ENCODE measurements around the gene IGIP. TPM values are rescaled to one million over a fixed set of nuclear protein-coding genes. Genes with fewer than 3 reads are reported as not detected.
A peak's percentile ranks its signal among the peaks of the same experiment; 100 is the strongest.

IGIP gene
- total RNA-seq, 1 donor from 2014 or later = 2.6 TPM

DNA sequence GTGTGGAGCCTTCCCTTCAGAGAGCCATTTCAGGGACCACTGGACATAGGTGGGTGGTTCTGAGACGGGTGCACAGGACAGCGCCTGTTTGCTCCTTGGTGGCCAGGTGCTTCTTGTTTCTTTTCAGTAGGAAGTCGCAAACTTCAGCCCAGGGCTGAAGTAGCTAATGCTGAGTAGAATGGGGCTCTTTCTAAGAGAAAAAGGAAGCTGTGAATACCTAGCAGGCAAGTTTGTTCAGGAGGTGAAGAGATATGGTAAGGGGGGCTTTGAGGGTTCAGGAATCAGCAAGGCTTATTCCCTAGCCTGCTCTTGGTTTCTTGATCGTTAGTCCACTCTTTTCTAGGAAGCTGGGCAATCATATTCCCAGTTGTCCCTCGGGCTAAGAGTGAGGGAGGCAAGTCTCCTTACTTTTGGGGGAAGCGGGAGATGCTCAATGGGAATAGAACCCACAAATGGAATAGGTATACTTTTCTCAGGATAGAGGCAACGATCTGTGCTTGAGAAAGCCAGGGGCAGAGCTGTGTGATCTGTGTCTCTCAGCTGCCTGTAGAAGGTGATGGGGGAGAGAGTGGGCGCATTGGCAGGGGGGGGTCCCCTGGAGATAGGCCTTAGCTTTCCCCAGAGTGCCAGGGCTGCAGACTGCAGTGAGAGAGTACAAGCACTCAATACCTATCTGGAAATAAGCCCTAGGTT lies 13.7 kb upstream of the IGIP start:
- ATAC-seq = no peak

DNA sequence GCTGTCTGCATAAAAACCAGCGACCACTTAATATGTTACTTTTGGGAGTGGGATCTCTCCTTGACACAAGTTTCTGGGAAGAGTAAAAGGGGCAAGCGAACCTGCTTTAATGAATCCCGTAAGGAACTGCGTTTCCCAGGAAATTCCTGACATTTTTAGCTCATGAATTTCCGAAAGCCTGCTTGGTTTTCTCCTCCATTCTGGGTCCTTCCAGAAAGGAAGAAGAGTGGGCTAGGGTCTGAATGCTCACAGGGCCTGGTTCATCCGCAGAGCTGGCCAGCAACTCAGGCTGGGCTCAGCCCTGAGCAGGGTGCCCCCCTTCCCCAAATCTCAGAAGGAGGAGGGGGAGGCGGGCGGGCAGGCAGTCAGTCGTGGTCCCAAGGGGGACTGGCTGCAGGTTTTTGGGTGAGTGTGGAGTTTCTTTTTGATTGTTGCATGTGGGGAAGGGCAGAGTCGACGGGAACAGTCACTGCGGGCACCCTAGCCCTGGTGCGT lies 13.0 kb upstream of the IGIP start:
- no peak for ATAC-seq

DNA sequence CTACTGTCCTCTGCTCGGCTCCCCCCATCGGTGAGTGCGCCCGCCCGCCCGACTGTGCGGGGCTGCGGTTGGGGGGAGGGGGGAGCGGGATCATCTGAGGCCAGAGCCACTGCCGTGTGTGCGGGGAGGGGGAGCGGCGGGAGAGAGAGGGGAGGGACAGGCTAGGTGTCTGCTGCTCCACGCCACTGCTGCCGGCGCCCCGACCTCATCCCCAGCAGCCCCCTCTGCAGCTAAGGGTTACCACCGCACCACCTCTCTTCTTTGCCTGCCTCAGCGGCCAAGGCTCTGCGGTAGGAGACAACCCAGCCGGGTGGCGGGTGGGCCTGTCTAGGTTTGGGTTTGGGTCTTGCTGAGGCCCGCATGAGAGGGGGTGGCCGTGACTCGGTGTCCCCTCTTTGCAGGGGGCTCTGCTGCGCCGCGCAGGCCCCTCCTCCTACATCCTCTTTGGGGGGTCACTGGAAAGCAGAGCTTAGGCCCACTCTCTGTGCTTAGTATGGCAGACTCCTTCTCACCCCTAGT lies 12.5 kb upstream of the IGIP start:
- peak; percentile 16 for ATAC-seq

DNA sequence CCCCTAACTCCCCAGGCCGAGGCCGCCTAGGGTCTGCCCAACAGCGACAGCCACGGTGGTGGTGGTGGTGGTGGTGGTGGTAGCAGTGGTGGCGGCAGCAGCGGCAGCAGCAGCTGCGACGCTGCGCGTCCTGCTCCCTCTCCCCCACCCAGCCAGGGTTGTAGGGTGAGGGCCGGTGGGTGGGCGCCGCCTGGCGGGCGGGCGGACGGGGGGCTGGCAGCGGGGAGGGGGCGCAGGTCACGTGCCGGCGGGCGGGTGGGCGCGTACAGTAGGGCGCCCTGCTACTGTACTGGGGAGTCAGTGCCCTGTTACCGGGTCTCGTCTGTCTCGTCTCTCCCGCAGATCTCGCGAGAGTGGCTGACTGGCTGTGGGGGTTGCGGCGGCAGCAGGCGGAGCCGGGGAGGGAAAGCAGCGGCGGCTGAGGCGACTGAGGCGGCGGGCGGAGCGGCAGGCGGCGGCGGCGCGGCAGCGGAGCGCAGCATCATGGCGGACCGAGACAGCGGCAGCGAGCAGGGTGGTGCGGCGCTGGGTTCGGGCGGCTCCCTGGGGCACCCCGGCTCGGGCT lies 12.0 kb upstream of the IGIP start, which contains the start of gene PURA:
TSS of gene PURA (plus strand) at position 411 of the 565 bp plus-strand sequence. CDS start at position 484, 73 bp downstream.
- ATAC-seq = peak; percentile 96

DNA sequence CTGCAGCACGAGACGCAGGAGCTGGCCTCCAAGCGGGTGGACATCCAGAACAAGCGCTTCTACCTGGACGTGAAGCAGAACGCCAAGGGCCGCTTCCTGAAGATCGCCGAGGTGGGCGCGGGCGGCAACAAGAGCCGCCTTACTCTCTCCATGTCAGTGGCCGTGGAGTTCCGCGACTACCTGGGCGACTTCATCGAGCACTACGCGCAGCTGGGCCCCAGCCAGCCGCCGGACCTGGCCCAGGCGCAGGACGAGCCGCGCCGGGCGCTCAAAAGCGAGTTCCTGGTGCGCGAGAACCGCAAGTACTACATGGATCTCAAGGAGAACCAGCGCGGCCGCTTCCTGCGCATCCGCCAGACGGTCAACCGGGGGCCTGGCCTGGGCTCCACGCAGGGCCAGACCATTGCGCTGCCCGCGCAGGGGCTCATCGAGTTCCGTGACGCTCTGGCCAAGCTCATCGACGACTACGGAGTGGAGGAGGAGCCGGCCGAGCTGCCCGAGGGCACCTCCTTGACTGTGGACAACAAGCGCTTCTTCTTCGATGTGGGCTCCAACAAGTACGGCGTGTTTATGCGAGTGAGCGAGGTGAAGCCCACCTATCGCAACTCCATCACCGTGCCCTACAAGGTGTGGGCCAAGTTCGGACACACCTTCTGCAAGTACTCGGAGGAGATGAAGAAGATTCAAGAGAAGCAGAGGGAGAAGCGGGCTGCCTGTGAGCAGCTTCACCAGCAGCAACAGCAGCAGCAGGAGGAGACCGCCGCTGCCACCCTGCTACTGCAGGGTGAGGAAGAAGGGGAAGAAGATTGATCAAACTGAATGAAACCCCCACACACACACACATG lies 11.2 kb upstream of the IGIP start:
- peak; percentile 68 for ATAC-seq

DNA sequence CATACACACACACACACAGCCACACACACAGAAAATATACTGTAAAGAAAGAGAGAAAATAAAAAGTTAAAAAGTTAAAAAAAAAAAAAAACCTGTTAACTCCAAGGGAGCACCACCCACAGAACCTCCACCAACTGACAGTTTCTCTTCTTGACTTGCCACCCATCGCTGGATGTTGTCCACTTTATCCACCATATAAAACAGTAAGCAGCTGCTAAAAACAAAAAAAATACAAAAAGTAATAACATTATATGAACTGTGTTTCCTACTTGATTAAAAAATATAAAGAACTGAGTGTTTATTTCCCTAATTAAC lies 10.6 kb upstream of the IGIP start:
- ATAC-seq = no peak

DNA sequence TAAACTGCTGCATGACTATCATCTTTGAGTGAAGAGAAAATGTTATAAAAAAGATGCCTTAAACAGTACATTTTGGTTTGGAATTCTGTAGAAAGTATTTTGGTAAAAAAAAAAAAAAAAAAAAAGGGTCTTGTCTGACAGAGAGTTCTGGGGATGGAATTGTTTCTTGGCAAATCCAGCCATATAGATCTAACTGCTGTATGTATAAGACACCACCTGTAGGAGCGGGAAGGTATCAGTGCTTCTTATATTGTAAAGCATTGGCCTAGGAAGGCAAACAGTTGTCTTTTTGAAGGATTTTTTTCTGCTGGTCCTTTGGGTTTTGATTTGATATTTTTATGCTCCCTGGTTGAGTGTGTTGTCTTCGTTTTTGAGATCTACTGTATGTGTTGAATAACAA lies 9.0 kb upstream of the IGIP start:
- ATAC-seq = no peak

DNA sequence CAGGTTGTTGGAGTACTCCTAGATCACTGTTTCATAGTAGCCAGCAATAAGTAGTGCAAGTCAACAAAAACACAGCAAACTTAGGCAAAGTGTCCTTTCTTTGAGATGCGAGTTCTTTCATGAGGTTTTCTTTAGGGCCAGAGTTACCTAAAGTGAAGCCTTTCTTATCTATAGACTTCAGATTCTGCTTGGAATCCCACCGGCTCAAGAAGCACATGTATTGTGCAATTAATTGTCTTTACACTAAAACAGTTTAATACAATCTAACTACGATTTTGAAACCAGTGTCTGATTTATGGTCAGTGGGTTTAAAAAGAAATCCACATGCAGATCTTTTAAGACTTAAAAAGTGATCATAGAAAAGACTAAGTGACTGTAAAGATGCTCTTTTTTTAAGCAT lies 8.2 kb upstream of the IGIP start:
- ATAC-seq = no peak

DNA sequence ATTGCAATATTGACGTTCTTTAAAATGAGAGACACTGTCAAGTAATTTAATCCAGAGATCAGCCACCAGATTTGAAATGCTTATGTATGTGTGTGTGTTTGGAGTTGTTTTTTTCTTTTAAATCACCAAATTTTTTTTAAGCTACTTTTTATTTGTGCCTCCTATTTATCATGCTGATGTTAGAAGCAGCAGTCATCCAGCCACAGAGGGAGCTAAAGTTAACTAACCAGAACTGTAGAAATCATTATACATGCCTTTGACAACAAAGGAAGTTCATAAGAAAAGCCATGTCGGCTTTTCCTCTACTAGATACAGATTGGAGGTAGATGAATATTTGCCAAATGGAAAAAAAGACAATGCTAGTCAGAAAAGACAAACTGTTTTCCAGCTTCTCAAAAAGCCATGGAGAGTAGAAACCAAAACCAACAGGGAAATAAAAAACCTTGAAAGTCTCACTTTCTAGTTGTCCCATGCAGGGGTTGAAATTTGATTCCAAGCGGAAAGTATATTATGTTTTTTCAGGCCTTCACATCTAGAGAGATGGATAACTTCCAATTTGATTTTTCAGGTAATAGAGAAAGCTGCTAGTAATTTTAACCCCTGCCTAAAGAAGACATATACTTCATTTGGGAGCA lies 7.3 kb upstream of the IGIP start:
- ATAC-seq = no peak

DNA sequence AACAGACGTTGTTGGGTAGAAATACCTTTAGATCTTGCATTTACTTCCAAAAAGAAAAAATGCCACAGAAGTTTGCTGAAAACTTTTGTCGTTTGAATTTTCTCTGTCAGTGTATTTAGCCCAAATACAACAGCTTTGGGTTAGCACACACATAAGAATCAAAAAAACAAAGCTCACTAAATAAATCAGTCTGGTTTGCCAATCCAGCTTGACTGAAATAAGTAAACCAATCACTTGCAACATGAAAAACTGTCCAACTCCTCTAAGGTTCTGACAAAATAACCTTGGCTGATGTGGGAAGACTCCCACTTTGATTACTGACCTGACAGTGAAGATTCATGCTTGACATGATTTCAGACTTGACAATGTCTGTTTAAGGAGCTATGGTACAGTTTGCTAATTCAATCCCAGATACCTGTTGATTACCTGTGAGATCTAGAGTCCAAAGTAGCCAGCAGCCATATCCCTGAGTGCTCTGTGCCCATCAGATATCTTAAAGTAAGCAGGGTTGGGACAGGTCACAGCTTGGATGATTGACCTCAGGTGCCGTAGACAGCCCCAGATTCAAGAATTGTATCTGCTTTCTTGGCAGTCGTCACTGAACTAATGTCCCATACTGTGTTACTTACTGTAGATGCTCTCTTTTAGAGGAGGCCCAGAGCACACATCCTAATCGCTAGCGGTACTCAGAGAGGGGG lies 727 bp downstream of the IGIP start:
- no peak for ATAC-seq

DNA sequence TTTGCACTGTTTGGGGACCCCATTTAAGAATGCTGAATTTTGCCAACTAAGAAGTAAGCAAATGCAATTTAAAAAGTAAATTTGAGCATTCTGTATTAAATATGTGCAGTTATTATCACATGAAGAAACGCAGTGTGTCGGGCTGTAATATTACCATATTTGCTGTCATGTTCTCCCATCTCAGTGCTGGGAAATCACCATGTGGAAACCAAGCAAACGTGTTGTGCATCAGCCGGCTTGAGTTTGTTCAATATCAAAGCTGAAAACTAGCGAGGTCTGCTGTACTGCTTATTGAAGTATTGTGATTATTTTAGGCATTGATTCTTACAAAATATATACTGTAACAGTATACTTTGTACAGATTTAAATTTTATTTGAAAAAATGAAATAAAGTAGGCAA lies 2.6 kb downstream of the IGIP start:
- ATAC-seq = no peak

DNA sequence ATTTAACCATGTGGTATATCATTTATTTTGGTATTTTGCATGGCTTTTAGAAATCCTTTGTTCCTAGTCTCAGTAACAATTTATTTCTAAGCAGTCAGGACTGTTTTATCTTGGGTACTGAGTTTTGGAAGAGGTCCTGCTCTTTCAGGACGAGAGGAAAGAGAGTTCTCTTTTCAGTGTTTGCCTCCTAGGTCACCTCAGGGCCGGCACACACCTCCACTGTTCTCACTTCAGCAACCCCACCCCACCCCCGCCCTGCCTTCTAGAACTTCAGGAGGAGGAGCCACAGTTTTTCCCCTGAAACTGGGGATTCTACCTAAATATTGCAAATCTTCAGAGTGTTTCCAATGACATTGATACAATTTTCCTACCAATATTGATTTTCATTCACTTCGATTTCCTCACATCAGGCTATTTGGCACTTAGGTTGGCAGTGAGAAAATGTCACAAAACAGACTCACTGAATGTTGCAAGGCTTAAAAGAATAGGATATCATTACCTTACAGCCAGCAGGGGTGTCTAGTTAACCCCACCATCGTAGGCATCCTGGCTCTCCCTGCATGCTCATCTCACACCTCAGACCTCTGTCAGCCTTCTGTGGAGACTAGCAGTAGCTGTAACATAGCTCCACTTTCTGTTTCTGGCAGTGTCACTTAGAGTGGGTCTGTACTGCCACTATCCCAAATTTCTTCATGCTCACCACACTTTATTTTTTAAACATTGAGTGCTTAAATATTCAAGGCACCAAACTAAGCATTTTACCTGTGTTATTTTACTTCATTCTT lies 5.4 kb downstream of the IGIP start:
- ATAC-seq = no peak

DNA sequence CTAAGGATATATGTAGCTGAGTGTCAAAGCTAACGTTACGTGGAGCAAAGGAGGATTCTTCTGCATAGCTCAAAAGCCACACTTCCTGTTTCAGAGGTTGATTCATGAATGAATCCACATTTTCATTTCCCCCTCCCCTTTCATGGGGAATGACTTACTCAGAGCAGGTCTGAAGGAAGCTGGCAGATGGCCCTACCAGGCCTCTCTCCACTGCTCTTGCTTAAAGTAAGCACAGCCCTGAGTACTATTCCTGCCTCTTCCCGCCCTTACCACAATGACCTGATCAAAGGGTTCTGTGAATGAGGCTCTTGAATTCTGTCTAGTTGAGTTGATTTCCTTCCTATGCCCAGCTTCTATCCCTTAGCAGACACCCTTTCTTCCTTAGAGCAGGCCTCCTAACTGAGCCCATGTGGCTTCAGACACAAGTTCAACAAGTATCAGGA lies 6.3 kb downstream of the IGIP start:
- ATAC-seq = peak; percentile 93

DNA sequence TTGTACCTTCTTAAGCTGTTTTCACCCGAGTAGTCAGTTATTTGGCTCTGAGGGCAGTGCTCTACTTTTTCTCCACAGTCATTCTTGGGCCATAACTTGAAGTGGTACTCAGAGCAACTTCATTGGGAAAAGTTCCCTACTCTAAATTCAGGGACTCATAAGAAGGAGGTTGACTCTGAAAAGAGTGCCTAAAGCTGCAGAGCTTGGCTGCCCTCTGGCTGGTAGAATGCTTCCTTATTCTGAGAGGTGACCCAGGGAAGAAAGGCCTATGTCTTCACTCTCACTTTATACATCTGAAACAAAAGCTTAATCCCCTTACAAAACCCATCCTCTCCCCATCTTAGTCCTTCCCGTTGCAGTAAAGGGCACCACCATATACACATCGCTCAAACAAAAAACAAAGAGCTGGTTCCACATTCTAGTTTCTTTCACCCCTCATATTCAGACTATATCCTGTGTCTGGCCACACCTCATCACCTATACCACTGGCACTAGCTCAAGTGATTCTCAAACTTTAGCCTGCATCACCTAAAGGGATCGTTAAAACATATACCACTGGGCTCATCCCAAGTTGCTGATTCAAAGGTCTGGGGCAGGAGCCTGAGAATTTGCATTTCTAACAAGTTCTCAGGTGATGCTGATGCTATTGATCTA lies 7.9 kb downstream of the IGIP start:
- no peak for ATAC-seq

DNA sequence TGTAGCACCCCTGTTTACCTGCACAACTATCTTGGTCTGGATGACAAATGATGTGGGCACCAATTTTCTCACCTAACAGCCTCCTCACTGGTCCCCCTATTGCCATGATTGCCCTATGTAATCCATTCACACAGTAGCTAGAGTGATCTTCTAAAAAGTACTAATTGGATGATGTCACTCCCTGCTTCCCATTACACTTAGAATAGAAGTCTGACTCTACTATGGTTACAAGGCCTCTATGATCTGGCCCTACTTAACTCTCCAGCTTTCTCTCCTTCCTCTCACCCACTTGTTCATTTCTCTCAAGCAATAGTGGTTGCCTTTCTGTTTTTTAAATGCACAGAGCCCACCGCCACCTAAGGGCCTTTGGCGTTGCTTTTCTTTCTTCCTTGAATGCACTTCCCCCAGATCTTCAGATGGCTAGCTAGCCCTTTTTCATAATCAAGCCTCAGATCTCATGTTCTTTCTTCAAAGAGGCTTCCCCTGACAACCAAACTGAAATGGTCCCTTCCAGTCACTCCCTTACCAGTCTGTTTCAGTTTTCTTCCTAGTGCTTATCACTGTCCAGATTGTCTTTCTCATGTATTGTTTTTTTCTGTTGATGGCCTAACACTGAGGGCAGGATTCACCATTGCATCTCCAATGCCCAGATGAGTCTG lies 8.7 kb downstream of the IGIP start:
- ATAC-seq = no peak

DNA sequence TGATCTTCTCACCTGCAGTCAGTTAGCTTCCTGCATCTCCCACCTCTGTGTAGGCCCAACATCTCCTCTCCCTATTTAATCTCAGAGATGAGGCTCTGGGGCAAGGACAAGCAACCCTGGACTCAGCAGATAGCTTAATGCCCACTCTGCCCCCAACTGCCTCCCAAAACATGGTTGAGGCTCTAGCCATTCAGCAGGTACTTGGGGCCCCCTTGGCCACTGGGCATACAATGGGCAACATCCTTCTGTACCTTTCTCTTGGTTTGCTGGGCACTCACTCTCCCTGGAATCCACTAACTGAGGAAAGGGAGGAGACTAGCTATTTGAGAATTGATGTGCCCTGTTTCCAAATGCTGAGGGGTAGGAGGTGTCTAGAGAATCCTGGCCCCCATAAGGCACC lies 9.4 kb downstream of the IGIP start:
- no peak for ATAC-seq

DNA sequence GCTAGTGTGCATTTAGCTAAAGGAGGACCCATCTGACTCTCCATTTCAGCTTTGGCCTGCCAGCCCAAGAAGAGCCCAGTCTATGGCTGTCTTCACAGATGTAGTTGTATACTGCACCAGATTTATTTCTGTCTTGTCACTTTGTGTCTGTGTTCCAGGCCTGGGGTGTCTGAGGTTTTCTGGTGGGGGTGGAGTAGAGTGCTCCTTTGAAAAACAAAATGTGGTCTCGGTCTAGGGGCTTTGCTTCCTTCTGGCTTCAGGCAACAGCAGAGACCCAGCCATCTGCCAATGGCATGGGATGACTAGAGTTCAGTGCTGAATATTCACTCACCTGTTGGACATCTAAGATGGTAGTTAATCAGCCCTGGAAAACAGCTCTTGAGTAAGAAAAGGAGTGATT lies 10.9 kb downstream of the IGIP start:
- no peak for ATAC-seq

DNA sequence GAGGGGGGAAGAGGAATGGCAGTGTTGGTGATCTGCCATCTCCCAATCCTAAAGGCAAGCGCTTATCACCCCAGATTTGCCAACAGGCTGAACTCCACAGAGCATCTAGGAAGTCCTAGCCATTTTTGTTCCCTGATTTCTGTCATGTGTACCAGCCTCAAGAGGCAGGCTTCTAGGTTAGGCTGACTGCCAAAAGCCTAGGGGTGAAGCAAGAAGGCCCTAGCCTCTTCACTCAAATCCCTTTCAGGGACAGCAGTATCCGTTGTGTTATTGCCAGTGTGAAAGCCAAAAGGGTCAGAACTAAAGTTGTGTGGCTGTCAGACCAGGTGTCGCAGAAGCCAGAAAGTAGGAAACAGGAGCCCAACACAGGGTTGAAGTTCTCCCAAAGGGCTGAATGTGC lies 14.7 kb downstream of the IGIP start:
- no peak for ATAC-seq

DNA sequence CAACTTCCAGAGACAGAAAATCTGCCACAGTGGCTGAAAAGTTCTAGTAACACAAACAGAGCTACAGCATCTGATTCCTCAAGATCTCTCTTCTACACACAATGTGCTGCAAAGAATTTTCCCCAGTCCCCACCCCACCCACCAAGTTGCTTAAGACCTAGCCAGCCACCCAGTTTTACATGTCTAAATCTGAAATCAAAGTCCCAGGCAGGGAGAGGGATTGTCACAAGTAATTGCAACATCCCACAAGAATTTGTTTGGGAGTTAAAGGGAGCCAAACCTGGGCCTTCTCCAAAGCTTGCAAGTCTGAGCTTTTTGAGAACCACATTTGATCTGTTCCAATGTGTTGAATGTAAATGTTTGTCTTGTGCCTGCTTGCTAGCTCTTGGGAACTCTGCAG lies 15.5 kb downstream of the IGIP start:
- peak; percentile 41 for ATAC-seq

DNA sequence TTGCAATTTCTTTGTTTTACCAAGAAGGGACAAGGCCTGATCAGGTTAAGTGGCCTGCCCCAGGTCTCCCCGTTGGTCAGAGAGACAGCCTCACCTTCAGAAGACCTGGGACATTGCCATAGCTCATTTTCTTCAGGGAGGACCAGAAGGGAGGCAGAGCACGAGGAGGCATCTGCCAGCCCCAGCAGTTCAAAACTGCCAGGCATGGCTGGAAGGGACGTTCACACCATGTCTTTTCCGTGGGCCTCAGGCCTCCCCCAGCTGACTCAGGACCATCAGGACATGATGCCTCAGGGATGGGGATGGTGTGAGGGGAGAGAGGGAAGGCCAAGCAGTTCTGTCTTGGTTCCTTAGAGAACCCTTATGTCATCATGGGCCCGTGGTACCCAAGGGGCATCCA lies 16.5 kb downstream of the IGIP start:
- ATAC-seq = no peak
